ENCODE measurements around the gene NEGR1. TPM values are rescaled to one million over a fixed set of nuclear protein-coding genes. Genes with fewer than 3 reads are reported as not detected.

Gene NEGR1
- total RNA-seq, 1 experiment from 2014 or later = 2.1 TPM

- no peak for DNase-seq
- Histone ChIP-seq H3K4me3 (ENCODE audit: insufficient read depth, low read depth, low read length) (no peak overlapping the region), H3K36me3 (replicated peaks; ENCODE audit: control insufficient read depth, insufficient read depth, low read length) (no peaks in the 10 kb centered on the region), H3K27me3 (ENCODE audit: control insufficient read depth, insufficient read depth, low read length) (no peaks in the 10 kb centered on the region)
Observed at GRCh38 chr1:71882226-71882625, 400.1 kb downstream of the NEGR1 start.

DNA sequence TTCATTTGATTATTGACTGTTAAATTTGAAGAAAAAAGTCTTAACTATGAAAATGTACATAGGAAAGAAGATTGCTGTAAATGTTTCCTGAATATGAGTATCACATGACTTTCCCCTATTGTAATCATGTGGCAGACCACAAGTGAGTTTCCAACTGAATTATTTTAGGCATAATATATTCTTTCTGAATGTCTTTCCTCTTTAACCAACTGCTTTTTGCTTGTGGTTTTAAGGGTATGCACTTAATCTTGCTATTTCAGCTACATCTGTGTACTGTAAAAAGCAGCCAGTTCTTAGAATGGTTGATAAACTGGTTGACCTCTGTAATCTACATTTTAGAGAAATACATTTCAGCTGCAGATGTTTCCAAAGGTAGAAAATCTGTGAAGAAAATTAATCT lies 400.7 kb downstream of the NEGR1 start:
- no peak overlapping the region for H3K4me3 ChIP-seq (ENCODE audit: insufficient read depth, low read depth, low read length)
- H3K36me3 ChIP-seq (replicated peaks; ENCODE audit: control insufficient read depth, insufficient read depth, low read length) = no peaks in the 10 kb centered on the region
- no peaks in the 10 kb centered on the region for H3K27me3 ChIP-seq (ENCODE audit: control insufficient read depth, insufficient read depth, low read length)
- no peak for DNase-seq

DNA sequence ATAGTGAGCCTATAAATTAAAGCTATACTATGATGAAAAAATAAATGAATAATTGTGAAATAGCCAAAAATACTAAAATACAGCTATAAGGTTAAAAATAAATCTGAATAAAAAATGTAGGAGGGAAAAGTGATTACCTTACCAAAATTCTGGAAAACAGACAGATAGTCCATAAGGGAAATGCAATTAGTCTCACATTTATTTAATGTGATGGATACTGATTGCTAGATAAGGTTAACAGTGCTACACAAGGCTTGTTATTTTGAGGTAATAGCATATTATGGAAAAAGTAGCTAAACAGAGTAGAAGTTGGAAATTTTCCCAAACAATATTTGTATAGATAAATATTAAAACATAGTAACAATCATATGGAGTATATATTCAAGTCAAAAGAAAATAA lies 413.0 kb downstream of the NEGR1 start:
- DNase-seq = no peak
- Histone ChIP-seq H3K4me3 (ENCODE audit: insufficient read depth, low read depth, low read length) (no peak overlapping the region), H3K27me3 (ENCODE audit: control insufficient read depth, insufficient read depth, low read length) (no peaks in the 10 kb centered on the region), H3K36me3 (replicated peaks; ENCODE audit: control insufficient read depth, insufficient read depth, low read length) (no peaks in the 10 kb centered on the region)

GRCh38 chr1:71862756-71863155 lies 419.6 kb downstream of the NEGR1 start:
- Histone ChIP-seq H3K36me3 (replicated peaks; ENCODE audit: control insufficient read depth, insufficient read depth, low read length) (no peaks in the 10 kb centered on the region), H3K27me3 (ENCODE audit: control insufficient read depth, insufficient read depth, low read length) (no peaks in the 10 kb centered on the region), H3K4me3 (ENCODE audit: insufficient read depth, low read depth, low read length) (no peak overlapping the region)
- DNase-seq = no peak

DNA sequence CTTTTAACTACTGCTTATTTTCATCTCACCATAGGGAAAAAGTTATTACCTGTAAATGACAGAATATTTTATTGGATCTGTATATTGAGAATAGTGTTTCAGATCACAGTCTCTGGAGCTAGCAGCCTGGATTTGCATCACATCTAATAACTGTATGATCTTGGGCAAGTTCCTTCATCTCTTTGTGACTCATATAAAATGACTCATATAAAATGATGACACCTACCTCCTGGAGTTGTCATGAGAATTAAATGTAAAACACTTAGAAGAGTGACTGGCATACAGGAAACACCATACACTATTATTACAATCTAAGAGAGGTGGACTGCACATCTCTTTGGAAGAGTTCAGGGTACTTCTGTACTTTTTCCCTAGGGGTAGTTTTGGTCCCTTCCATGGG lies 421.3 kb downstream of the NEGR1 start:
- Histone ChIP-seq H3K36me3 (replicated peaks; ENCODE audit: control insufficient read depth, insufficient read depth, low read length) (no peaks in the 10 kb centered on the region), H3K4me3 (ENCODE audit: insufficient read depth, low read depth, low read length) (no peak overlapping the region), H3K27me3 (ENCODE audit: control insufficient read depth, insufficient read depth, low read length) (no peaks in the 10 kb centered on the region)
- DNase-seq = no peak

GRCh38 chr1:71859806-71860205 lies 422.5 kb downstream of the NEGR1 start:
- DNase-seq = no peak
- no peaks in the 10 kb centered on the region for H3K27me3 ChIP-seq (ENCODE audit: control insufficient read depth, insufficient read depth, low read length)
- no peak overlapping the region for H3K4me3 ChIP-seq (ENCODE audit: insufficient read depth, low read depth, low read length)
- H3K36me3 ChIP-seq (replicated peaks; ENCODE audit: control insufficient read depth, insufficient read depth, low read length) = no peaks in the 10 kb centered on the region

GRCh38 chr1:71857862-71858261 lies 424.5 kb downstream of the NEGR1 start:
- H3K36me3 ChIP-seq (replicated peaks; ENCODE audit: control insufficient read depth, insufficient read depth, low read length) = no peaks in the 10 kb centered on the region
- DNase-seq = no peak
- no peaks in the 10 kb centered on the region for H3K27me3 ChIP-seq (ENCODE audit: control insufficient read depth, insufficient read depth, low read length)
- H3K4me3 ChIP-seq (ENCODE audit: insufficient read depth, low read depth, low read length) = no peak overlapping the region

DNA sequence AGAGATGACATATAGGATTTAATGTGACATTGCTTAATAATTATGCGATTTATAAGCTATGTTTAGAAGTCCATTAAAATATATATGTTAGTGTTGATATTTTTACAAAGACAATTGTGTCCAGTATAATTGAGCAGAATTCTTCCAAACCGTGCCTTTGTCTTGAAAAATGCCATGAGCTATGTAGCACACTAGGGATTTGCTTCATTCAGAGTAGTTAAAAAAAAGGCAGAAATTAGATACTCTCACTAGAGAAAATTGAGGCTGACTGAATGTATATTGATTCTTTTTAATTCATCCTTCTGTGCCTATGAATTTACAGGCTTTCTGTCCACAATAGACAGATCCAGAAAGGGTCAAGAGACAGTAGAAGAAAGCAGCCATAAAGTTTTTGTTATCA lies 429.0 kb downstream of the NEGR1 start:
- no peak for DNase-seq

DNA sequence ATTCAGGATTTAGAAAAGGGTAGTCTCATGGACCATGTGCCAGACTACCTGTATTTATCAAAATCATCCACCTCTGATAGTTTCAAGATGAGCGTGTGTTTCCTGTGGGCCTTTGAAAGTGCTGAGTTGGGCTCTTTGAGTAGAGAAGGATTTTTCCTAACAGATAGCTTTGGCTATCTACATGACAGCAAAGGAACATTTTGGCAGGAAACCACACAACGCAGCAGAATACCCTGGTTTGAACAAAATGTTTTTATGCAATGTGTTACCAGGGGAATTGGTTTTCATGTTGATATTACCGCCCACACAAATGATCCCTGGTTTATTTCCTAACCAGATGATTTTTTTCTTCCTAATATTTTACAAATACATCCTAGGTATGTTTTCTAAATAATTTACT lies 431.4 kb downstream of the NEGR1 start:
- DNase-seq = no peak
- H3K4me3 ChIP-seq (ENCODE audit: insufficient read depth, low read depth, low read length) = no peak overlapping the region

More for the DNA sequence above, 429.0 kb downstream of the NEGR1 start:
- H3K36me3 ChIP-seq (replicated peaks; ENCODE audit: control insufficient read depth, insufficient read depth, low read length) = no peaks in the 10 kb centered on the region
- H3K4me3 ChIP-seq (ENCODE audit: insufficient read depth, low read depth, low read length) = no peak overlapping the region
- no peaks in the 10 kb centered on the region for H3K27me3 ChIP-seq (ENCODE audit: control insufficient read depth, insufficient read depth, low read length)

GRCh38 chr1:71850515-71850914 lies 431.8 kb downstream of the NEGR1 start:
- Histone ChIP-seq H3K27me3 (ENCODE audit: control insufficient read depth, insufficient read depth, low read length) (no peaks in the 10 kb centered on the region), H3K36me3 (replicated peaks; ENCODE audit: control insufficient read depth, insufficient read depth, low read length) (no peaks in the 10 kb centered on the region), H3K4me3 (ENCODE audit: insufficient read depth, low read depth, low read length) (no peak overlapping the region)
- DNase-seq = no peak

More for the DNA sequence above, 431.4 kb downstream of the NEGR1 start:
- H3K36me3 ChIP-seq (replicated peaks; ENCODE audit: control insufficient read depth, insufficient read depth, low read length) = no peaks in the 10 kb centered on the region
- no peaks in the 10 kb centered on the region for H3K27me3 ChIP-seq (ENCODE audit: control insufficient read depth, insufficient read depth, low read length)

DNA sequence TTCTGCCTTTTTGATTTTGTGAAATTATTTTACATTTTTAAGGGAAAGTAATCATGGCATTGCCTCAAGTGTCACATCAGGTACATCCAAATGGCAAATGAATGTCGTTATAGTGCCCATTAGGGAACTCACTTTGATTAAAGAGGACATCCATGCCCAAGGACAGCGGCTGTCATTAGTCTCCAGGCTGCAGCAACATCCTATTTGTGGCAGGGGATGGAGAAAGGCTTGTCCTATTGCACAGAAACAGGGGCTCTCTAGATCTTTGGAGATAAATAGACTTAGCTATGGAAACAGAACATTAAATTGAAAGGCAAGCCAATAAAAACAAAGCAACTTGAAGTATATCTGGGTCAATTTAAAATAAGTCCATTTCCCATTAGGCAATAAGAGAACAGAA lies 439.3 kb downstream of the NEGR1 start:
- DNase-seq = no peak
- Histone ChIP-seq H3K4me3 (ENCODE audit: insufficient read depth, low read depth, low read length) (no peak overlapping the region), H3K36me3 (replicated peaks; ENCODE audit: control insufficient read depth, insufficient read depth, low read length) (no peaks in the 10 kb centered on the region), H3K27me3 (ENCODE audit: control insufficient read depth, insufficient read depth, low read length) (no peaks in the 10 kb centered on the region)

- DNase-seq = no peak
- H3K4me3 ChIP-seq (ENCODE audit: insufficient read depth, low read depth, low read length) = no peak overlapping the region
- H3K36me3 ChIP-seq (replicated peaks; ENCODE audit: control insufficient read depth, insufficient read depth, low read length) = no peaks in the 10 kb centered on the region
- no peaks in the 10 kb centered on the region for H3K27me3 ChIP-seq (ENCODE audit: control insufficient read depth, insufficient read depth, low read length)
Observed at GRCh38 chr1:71839876-71840275, 442.5 kb downstream of the NEGR1 start.

DNA sequence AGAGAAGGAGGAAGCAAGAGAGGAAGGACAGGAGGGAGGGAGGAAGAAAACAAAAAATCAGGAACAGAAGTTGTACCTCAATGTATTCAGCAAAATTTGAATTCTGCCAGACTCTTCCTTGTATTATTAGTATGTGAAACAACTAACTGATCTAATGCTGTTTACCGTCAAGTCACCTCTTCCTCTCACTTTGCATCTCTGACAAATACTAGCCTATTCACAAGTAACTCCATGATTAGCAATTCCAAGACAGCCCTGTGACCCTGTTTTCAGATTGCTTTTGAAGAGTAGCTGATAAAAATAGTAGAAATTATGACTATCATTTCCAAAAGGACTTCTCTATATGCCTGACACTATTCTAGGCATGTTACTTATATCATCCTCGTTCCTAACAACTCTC lies 445.4 kb downstream of the NEGR1 start:
- Histone ChIP-seq H3K36me3 (replicated peaks; ENCODE audit: control insufficient read depth, insufficient read depth, low read length) (no peaks in the 10 kb centered on the region), H3K27me3 (ENCODE audit: control insufficient read depth, insufficient read depth, low read length) (no peaks in the 10 kb centered on the region), H3K4me3 (ENCODE audit: insufficient read depth, low read depth, low read length) (no peak overlapping the region)
- DNase-seq = no peak

DNA sequence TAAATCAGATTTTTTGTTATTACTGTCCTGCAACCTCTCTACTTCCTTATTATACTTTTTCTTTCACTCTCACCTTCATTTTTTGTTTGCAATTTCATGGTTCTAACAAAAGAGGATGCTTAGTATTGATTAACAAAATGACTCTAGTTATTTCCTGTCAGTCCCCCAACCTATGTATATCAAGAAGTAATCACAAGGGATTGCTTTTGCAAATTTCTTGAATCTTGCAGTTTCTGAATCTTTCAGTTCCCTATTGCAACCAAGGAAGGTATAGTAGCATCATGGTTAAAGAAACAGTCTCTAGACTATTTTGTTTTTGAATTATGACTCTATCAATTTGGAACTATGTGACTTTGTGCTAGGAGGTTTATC lies 446.9 kb downstream of the NEGR1 start:
- H3K36me3 ChIP-seq (replicated peaks; ENCODE audit: control insufficient read depth, insufficient read depth, low read length) = no peaks in the 10 kb centered on the region
- DNase-seq = no peak
- H3K4me3 ChIP-seq (ENCODE audit: insufficient read depth, low read depth, low read length) = no peak overlapping the region
- H3K27me3 ChIP-seq (ENCODE audit: control insufficient read depth, insufficient read depth, low read length) = no peaks in the 10 kb centered on the region

GRCh38 chr1:71834601-71835441 lies 447.5 kb downstream of the NEGR1 start:
- Histone ChIP-seq H3K27me3 (ENCODE audit: control insufficient read depth, insufficient read depth, low read length) (no peaks in the 10 kb centered on the region), H3K4me3 (ENCODE audit: insufficient read depth, low read depth, low read length) (no peak overlapping the region), H3K36me3 (replicated peaks; ENCODE audit: control insufficient read depth, insufficient read depth, low read length) (no peaks in the 10 kb centered on the region)
- no peak for DNase-seq

DNA sequence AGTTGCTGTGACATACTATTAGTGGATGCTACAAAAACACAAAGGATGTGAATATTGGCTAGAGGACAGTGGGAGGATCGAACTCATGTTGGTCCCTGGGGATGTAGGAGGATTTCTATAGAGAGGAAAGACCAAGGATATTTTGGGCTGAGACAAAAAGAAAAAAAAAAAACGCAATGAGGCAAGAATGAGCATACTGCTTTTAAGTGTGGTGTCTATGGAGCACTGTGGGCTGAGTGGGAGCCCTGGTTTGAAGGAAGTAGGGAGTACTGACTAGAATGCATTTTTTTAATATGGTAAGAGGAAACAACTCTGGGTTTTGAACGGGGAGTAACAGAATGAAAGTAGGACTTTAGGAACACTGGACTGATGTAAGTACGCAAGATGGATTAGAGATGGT lies 450.7 kb downstream of the NEGR1 start:
- DNase-seq = no peak
- no peaks in the 10 kb centered on the region for H3K36me3 ChIP-seq (replicated peaks; ENCODE audit: control insufficient read depth, insufficient read depth, low read length)
- no peak overlapping the region for H3K4me3 ChIP-seq (ENCODE audit: insufficient read depth, low read depth, low read length)
- H3K27me3 ChIP-seq (ENCODE audit: control insufficient read depth, insufficient read depth, low read length) = no peaks in the 10 kb centered on the region
